HTERT RPE-1 (cell line): ENCODE data around the gene CCL23.
"Not testable (repeated sequence)": the region's sequence is repeated elsewhere in the genome, so short reads cannot be mapped to it uniquely, and the experiment has no call there.

Source experiments
- in situ Hi-C: fragments of 300-500 bp; cut with MboI; formaldehyde crosslinking; loops from 4 replicates; pipeline ENCODE4 v1.14.3; 2020; ENCODE audit warnings: low sequenced_read_pairs

Gene CCL23, protein sequence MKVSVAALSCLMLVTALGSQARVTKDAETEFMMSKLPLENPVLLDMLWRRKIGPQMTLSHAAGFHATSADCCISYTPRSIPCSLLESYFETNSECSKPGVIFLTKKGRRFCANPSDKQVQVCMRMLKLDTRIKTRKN

DNA sequence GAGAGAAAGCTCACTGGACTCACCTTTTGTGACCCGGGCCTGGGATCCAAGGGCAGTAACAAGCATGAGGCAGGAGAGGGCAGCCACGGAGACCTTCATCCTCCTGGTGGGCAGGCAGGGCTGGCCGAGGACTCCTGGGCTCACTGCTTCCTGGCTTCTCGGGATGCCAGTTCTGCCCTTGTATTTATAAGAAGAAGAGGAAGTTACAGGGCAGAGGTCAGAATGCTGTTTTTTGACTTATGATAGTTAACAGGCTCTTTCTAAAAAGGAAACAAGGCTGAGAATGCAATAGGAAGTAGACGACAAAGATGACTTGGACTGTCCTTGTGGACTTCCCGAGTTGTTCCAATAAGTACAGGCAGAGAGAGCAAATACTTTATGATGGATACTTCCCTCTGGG, at the start of gene CCL23:
Gene CCL23 (minus strand): TSS at position 174 of the 400 bp plus-strand sequence. CDS start 75 bp downstream, at position 99.
- in situ Hi-C loops: no loop called here

DNA sequence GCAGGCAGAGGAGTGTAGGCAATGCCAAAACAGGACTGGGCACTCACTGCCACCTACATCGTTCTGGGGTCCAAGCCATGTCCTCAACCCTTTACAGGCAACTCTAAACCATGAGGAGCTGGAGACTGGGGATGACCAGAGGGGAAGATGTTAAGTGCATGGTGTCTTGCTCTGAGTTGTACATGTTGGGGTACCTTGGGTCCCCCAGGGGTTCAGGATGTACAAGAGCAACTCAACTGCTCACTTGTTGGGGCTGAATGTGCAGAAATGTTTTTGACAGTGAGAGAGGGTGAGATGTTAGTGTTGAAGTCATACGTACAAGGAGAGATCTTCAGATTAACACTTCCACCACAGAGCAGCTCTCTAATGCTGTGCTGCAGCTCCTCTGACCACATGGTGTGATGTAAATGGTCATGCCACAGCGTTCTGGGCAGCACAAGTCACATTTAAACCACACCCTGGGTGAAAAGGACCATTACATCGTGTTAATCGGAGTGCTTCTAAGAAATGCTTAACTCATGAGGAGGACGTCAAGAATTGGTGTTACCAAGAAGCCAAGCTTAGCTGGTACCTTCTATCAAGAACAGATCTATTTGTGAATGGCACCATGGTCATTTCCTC, 48.7 kb upstream of the CCL23 start:
- in situ Hi-C loops: no loop called here

DNA sequence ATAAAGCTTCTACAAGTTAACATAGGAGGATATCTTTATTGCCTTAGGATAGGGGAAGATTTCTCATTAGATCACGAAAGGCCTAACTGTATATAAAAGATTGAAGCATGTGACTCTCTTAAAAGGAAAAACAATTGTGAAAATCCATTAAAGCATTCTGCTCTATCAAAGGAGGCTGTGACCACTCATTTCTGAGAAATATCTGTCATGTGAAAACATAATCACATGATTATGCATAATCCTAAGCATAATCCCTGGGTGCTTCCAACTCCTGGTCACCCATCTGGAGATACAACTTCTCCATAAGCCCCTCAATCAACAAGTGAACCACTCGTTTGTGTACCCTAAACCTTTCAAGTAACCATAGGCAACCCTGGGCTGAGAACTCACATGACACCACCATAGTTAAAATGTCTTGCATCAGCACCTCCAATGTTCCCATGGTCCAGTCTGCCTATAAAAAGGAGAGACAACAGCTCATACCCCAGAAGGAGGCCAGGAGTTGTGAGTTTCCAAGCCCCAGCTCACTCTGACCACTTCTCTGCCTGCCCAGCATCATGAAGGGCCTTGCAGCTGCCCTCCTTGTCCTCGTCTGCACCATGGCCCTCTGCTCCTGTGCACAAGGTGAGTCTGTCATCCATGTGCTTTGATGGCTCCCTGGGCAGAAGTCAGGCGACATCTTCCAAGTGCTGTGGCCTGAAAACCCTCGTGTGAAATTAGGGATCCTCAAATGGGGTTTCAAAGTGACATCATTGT, 46.2 kb upstream of the CCL23 start, which contains the start of gene CCL18:
Gene CCL18 (plus strand): TSS at position 487 of the 756 bp plus-strand sequence. CDS start 71 bp downstream, at position 558.
- in situ Hi-C loops: no loop called here

GRCh38 chr17:36060816-36061215, 43.0 kb upstream of the CCL23 start:
- in situ Hi-C loops: no loop called here

- in situ Hi-C loops: no loop called here
Observed at GRCh38 chr17:36059406-36059805, 41.6 kb upstream of the CCL23 start.

DNA sequence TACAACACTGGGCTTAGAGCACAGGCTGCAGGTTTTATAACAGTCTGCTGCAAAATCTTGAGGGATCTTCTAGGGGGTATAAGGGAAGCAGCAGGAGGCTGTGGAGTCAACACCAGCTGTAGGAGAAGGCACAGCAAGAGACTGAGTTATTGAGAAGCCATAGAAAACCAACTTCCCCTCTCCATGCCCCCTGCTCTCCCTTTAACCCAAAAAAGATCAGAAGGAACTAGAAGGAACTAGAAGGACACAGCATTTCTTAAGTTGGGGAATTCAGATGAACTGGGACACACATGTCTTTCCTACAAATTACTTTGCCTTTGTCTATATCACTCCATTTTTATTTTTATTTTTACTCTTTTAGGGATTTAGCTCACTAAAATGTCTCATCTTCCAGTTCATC, 40.1 kb upstream of the CCL23 start:
- in situ Hi-C loops: no loop called here

DNA sequence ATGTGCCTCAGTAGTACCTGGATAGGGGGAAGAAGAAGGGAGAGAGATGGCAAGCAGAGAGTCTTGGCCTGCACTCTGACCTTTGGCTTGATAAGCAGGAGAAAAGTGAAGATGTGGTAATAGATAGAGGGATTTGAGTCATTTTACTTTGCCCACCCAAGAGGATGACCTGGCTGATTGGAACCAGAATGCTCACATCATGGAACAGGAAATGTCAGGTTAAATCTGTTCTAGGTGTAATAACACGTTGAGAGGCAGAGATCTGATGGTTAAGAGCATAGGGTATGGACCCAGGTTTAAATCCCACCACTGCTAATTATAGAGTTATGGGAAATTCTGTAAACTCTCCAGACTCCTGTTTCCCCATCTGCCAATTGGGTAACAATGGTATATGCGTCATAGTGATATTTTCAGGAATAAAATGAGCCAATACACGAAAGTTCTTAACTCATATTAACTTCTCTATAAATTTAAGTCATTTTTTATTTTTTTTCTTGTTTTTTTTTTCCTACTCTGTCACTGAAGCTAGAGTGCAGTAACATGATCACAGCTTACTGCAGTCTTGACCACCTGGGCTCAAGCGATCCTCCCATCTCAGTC, 38.2 kb upstream of the CCL23 start:
- in situ Hi-C loops: no loop called here

DNA sequence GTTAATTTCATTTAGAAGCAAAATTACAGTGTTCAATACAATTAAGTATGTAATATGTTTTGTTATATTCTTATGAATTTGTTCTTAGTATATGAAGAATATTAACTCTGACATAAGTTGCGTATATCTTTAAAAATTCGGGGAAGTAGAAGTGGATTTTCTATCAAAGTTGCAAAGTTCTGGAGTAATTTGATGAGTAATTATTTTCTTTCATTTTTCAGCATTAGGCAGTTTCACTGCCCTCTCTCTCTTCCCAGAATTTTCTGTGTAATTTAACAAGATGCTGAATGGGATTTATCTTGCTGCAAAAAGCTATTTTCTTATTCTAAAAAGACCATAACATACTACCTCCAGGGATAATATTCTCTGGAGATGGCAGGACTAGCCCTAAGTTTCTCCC, 37.4 kb upstream of the CCL23 start:
- in situ Hi-C loops: no loop called here

- in situ Hi-C loops: no loop called here
Observed at GRCh38 chr17:36049643-36050042, 31.9 kb upstream of the CCL23 start.

- in situ Hi-C loops: no loop called here
Observed at GRCh38 chr17:36048066-36048465, 30.3 kb upstream of the CCL23 start.

DNA sequence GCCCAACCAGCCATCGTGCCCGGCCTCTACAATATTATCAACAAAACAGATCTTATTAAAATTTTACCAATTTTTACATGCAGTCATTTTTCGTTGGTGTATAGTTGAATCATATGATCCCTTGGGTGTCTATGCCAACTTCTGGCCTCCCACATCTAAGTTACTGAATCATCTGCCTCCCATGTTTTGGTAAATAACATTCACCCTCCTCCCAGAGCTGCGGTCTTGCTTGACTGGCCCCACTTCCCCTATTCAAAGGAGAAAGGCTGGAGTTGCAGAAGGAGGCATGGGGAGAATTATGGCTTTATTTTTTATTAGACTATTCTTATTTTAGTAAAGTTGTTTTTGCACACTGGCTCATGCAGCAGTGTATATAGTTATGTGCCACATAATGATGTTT, 18.5 kb upstream of the CCL23 start:
- in situ Hi-C loops: no loop called here

- in situ Hi-C loops: no loop called here
Observed at GRCh38 chr17:36034127-36034526, 16.4 kb upstream of the CCL23 start.

GRCh38 chr17:36030956-36031355, 13.2 kb upstream of the CCL23 start:
- in situ Hi-C loops: no loop called here

DNA sequence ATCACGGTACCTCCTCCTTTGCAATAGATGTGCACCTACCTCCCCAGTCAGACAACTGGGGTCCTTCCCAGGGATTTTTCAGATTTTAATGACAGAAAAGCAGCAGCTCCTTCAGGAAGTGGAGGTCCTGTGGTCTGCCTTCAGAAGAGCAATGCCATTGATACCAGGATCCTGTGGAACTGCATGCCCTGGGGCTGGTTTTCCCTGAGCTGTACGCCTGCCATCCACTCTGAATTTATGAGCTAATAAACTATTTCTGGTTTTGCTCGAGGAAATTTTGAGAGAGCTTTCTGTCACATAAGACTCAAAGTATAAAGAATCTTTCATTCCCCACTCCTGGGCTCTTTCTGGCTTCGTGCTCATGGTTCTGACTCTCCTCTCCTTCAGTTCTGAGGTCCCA, 10.0 kb upstream of the CCL23 start:
- in situ Hi-C loops: no loop called here

DNA sequence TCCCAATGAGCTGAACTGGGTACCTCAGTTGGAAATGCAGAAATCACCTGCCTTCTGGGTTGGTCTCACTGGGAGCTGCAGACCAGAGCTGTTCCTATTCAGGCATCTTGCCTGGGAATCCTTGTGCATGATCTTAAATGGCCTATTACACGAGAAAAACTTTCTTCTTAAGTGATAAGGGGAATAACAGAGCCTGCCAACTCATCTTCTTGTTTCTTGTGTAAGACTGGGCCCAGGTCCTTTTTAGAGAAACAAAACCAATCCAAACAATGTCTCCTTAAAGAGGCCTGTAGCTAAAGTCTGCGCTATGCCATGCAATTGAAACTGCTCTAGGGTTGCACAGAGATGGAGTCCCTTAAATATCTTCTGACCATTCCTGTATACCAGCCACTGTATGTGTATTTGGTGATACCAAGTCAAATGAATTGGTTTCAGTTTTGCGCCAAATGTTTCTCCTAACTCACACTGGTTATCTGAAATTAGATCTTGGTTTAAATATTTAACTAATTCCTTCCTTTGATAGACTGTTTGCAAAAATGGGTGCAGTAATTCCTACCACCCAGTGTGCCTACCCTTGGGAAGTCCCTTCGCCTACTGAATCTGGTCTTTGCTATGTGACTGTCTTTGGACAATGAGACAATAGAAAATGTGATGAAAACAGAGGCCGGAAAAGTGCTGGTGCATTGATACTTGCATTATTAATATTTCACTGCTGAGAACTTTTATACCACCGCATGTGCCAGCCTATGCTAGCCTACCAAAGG, 6.5 kb upstream of the CCL23 start:
- in situ Hi-C loops: no loop called here

DNA sequence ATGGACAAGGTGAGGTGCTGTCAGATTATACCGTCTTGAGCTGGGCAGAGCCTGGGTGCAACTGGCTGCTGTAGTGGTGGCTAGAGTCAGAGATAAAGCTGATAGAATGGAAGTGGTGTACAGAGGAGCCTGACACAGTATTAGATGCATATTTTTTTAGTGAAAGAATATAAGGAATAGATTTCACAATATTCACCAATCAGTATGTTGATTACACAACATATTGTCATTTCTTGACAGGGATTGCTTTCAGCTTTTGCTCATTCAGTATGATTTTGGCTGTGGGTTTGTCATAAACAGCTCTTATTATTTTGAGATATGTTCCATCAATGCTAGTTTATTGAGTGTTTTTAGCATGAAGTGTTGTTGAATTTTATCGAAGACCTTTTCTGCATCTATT, 1.7 kb upstream of the CCL23 start:
- in situ Hi-C loops: no loop called here

GRCh38 chr17:36016555-36016954, 1.2 kb downstream of the CCL23 start:
- in situ Hi-C loops: no loop called here

DNA sequence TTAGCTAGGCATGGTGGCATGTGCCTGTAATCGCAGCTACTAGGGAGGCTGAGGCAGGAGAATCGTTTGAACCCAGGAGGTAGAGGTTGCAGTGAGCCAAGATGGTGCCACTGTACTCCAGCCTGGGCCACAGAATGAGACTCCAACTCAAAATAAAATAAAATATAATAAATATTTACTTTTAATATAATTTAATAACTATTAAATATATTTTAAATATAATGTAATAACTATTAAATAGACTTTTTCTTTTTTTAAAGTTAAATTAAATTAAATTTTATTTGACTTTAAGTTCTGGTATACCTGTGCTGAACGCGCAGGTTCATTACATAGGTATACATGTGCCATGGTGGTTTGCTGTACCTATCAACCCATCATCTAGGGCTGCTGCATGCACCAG, 1.9 kb downstream of the CCL23 start:
- in situ Hi-C loops: not testable (repeated sequence)

DNA sequence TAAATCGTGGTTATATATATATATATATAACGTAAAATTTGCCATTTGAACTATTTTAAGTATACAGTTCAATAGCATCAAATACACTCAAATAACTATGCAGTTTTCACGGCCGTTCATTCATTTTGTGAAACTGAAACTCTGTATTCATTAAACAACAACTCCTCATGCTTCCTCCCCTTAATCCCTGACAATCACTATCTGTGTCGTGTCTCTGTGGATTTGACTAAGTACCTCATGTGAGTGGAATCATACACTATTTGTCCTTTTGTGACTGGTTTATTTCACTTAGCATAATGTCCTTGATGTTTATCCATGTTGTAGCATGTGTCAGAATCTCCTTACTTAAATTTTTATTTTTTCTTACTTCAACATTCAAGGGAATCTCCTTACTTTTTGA, 2.8 kb downstream of the CCL23 start:
- in situ Hi-C loops: no loop called here

- in situ Hi-C loops: no loop called here
Observed at GRCh38 chr17:36011201-36011600, 6.6 kb downstream of the CCL23 start.

GRCh38 chr17:36008998-36009665, 8.6 kb downstream of the CCL23 start:
- in situ Hi-C loops: no loop called here
